IgD-negative memory B cell (primary cell): ENCODE measurements around the gene RTN4R. TPM values are rescaled to one million over a fixed set of nuclear protein-coding genes. Genes with fewer than 3 reads are reported as not detected.

Experiments
- polyA plus RNA-seq: library from polyadenylated mRNA; unstranded; fragments of 300-500 nt; fragmentation: Illumina TruSeq; gene quantifications from one replicate; pipeline ENCODE4 v1.2.3, GENCODE V29; 2021

Gene RTN4R
- polyA plus RNA-seq, 1 donor from 2014 or later, result not detected

Other genes with a start within 250 kb of the RTN4R start
- gene TANGO2, start 247.2 kb downstream of the RTN4R start, polyA plus RNA-seq, result 44.5 TPM
- gene DGCR8, start 188.1 kb downstream of the RTN4R start, polyA plus RNA-seq, result 4.8 TPM
- gene RANBP1, start 152.2 kb downstream of the RTN4R start, polyA plus RNA-seq, result 110 TPM
- gene TRMT2A, start 151.1 kb downstream of the RTN4R start, polyA plus RNA-seq, result 33.7 TPM
- 4.2 TPM for gene ZDHHC8, start 136.5 kb downstream of the RTN4R start, polyA plus RNA-seq
- gene CCDC188, start 117.3 kb downstream of the RTN4R start, polyA plus RNA-seq, result not detected
- gene DGCR6L, start 51.7 kb upstream of the RTN4R start, polyA plus RNA-seq, result 63.5 TPM
- 6.6 TPM for gene ZNF74, start 125.8 kb upstream of the RTN4R start, polyA plus RNA-seq
- gene SCARF2, start 169.5 kb upstream of the RTN4R start, polyA plus RNA-seq, result 0.16 TPM
- gene KLHL22, start 227.5 kb upstream of the RTN4R start, polyA plus RNA-seq, result 20.8 TPM
- gene MED15, start 239.3 kb upstream of the RTN4R start, polyA plus RNA-seq, result 50.2 TPM